ENCODE measurements around the gene TSPEAR.
"Not testable (repeated sequence)": the region's sequence is repeated elsewhere in the genome, so short reads cannot be mapped to it uniquely, and the experiment has no call there.

Gene TSPEAR

GRCh38 chr21:44666401-44667320, 44.7 kb downstream of the TSPEAR start, which contains the start of gene KRTAP12-2:
KRTAP12-2 (minus strand) TSS chr21:44666927; CDS start chr21:44666886, 41 bp downstream.
- TF ChIP-seq, protein P1, sequence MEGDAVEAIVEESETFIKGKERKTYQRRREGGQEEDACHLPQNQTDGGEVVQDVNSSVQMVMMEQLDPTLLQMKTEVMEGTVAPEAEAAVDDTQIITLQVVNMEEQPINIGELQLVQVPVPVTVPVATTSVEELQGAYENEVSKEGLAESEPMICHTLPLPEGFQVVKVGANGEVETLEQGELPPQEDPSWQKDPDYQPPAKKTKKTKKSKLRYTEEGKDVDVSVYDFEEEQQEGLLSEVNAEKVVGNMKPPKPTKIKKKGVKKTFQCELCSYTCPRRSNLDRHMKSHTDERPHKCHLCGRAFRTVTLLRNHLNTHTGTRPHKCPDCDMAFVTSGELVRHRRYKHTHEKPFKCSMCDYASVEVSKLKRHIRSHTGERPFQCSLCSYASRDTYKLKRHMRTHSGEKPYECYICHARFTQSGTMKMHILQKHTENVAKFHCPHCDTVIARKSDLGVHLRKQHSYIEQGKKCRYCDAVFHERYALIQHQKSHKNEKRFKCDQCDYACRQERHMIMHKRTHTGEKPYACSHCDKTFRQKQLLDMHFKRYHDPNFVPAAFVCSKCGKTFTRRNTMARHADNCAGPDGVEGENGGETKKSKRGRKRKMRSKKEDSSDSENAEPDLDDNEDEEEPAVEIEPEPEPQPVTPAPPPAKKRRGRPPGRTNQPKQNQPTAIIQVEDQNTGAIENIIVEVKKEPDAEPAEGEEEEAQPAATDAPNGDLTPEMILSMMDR (IDR thresholded peaks at IDR 0.05; ENCODE audit: control insufficient read depth, insufficient read depth, low read depth, low read length, missing control alignments): no peak
- no peak for DNase-seq (ENCODE audit: low read depth)

DNA sequence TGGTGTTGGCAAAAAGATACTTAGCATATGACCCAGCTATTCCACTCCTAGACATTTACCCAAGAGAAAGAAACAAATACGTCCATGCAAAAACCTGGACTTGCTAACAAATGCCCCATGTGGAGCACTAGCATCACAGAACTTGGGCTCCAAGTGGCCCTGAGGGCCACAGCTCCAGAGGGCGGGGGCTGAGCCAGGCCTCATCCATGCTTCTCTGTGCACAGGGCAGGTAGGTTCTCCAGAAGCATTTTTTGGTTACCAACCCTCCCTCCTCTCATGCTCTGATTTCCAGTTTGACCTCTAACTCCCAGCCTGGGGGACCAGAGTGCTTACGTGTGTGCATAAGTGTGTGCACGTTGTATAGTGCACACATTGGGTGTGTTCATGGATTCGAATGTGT, 46.7 kb downstream of the TSPEAR start:
- no peak for DNase-seq (ENCODE audit: low read depth)
- TF ChIP-seq, protein P1 (IDR thresholded peaks at IDR 0.05; ENCODE audit: control insufficient read depth, insufficient read depth, low read depth, low read length, missing control alignments): no peak

More at GRCh38 chr21:44666401-44667320, 44.7 kb downstream of the TSPEAR start, which contains the start of gene KRTAP12-2:
- H3K4me3 ChIP-seq (ENCODE audit: control insufficient read depth, low read depth, low read length): no peak within 1 kb of the TSS

DNA sequence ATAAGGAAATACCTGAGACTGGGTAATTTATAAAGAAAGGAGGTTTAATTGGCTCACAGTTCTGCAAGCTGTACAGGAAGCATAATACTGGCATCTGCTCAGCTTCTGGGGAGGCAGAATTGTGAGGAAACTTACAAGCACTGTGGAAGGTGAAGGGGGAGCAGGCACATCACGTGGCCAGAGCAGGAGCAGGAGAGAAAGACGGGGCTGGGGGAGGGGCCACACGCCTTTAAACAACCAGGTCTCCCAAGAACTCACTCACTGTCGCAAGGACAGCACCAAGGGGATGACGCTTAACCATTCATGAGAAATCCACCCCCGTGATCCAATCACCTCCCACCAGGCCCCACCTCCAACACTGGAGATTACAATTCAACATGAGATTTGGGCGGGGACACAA, 49.8 kb downstream of the TSPEAR start:
- DNase-seq (ENCODE audit: low read depth); H3K4me3 ChIP-seq (ENCODE audit: control insufficient read depth, low read depth, low read length): not testable (repeated sequence)

More for the DNA sequence above, 46.7 kb downstream of the TSPEAR start:
- H3K4me3 ChIP-seq (ENCODE audit: control insufficient read depth, low read depth, low read length): no peak overlapping the region

GRCh38 chr21:44658913-44659595, 52.3 kb downstream of the TSPEAR start:
- TF ChIP-seq, protein P1 (IDR thresholded peaks at IDR 0.05; ENCODE audit: control insufficient read depth, insufficient read depth, low read depth, low read length, missing control alignments): no peak
- no peak overlapping the region for H3K4me3 ChIP-seq (ENCODE audit: control insufficient read depth, low read depth, low read length)
- DNase-seq (ENCODE audit: low read depth): no peak

- no peak overlapping the region for H3K4me3 ChIP-seq (ENCODE audit: control insufficient read depth, low read depth, low read length)
- TF ChIP-seq, protein P1 (IDR thresholded peaks at IDR 0.05; ENCODE audit: control insufficient read depth, insufficient read depth, low read depth, low read length, missing control alignments): no peak
- DNase-seq (ENCODE audit: low read depth): no peak
These were observed 52.8 kb downstream of the TSPEAR start for GRCh38 chr21:44658541-44658910.

DNA sequence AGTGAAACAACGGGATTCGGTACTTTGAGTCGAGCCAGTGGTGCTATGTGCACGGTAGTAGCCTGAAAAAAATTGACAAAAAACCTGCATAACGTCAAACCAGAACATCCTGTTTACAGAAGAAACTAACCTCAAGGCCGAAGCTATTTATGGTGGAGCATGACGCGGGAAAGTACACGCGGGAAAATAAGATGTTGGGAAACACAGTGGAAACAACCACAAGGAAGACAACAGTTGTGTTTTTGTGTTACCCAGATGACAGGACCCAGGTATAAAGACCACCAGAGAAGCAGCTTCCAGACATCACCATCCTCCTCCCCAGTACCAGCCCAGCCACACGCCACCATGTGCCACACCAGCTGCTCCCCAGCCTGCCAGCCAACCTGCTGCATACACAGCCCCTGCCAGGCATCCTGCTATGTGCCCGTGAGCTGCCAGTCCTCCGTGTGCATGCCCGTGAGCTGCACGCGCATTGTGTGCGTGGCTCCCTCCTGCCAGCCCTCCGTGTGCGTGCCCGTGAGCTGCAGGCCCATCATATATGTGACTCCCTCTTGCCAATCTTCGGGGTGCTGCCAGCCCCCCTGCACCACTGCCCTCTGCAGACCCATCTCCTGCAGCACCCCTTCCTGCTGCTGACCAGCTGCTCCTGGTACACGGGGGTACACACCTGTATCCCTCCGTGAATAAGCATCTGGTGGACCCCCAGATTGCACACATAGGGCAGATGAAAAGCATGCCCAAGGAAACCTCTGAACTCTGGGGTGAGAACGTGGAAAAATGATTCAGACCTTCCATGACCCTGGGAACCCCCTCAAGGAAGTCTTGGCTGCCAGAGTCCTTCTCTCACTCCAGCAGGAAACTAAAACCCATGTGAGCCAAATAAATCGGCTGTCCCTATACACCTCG, 53.5 kb downstream of the TSPEAR start, which contains the start of gene KRTAP12-3:
TSS of gene KRTAP12-3 (plus strand) at position 298 of the 906 bp plus-strand sequence. CDS start at position 346, 48 bp downstream.
- DNase-seq (ENCODE audit: low read depth): no peak
- TF ChIP-seq, protein P1 (IDR thresholded peaks at IDR 0.05; ENCODE audit: control insufficient read depth, insufficient read depth, low read depth, low read length, missing control alignments): no peak
- no peak within 1 kb of the TSS for H3K4me3 ChIP-seq (ENCODE audit: control insufficient read depth, low read depth, low read length)
